HUES6 (cell line): ENCODE data around the gene HSPG2.
"Not testable (repeated sequence)": the region's sequence is repeated elsewhere in the genome, so short reads cannot be mapped to it uniquely, and the experiment has no call there.

Experiments used
- H3K27ac ChIP-seq: 2 replicates; pipeline ENCODE4 v1.7.0; 2013; ENCODE audit warnings: low read depth, mild to moderate bottlenecking, low read length, inconsistent platforms
- H3K27me3 ChIP-seq: 2 replicates; pipeline ENCODE4 v1.6.1; 2013; ENCODE audit warnings: low read length; ENCODE audit not compliant: control insufficient read depth, insufficient read depth
- H3K36me3 ChIP-seq: 2 replicates; pipeline ENCODE4 v1.6.1; 2013; ENCODE audit warnings: low read length; ENCODE audit not compliant: control insufficient read depth, insufficient read depth
- H3K4me1 ChIP-seq: 2 replicates; pipeline ENCODE4 v1.6.1; 2013; ENCODE audit warnings: low read length; ENCODE audit not compliant: control insufficient read depth, insufficient read depth
- H3K4me3 ChIP-seq: 2 replicates; pipeline ENCODE4 v1.5.1; 2013; ENCODE audit warnings: low read depth, low read length
- H3K9ac ChIP-seq: one replicate; pipeline ENCODE4 v1.6.1; 2013; ENCODE audit warnings: mild to moderate bottlenecking, low read length
- H3K9me3 ChIP-seq: 2 replicates; pipeline ENCODE4 v1.6.1; 2013; ENCODE audit warnings: low read depth, low read length; ENCODE audit not compliant: control insufficient read depth, insufficient read depth

Gene HSPG2

DNA sequence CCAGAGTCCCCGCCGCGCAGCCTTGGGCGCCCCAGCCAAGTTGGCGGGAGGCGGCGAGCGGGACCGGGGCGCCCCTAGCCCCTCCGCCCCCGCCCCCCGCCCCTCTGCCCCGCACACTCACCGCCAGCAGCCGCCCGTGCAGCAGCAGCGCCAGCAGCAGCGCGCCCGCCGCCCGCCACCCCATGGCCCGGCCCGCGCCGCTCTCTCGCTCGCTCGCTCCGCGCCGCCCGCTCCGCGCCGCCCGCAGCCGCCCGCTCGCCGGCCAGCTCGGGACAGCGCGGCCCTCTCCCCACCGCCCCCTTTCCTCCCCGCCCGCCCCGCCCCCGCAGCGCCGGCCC is at the start of gene HSPG2:
Gene HSPG2, minus strand, starts transcription at position 277 of the 338 bp plus-strand sequence. Its CDS starts 93 bp downstream, at position 184.
- peak within 1 kb of the TSS; percentile 70 for H3K9ac ChIP-seq
- no peak within 1 kb of the TSS for H3K27ac ChIP-seq
- peaks cover 36% of the 10 kb centered on the region for H3K4me1 ChIP-seq

DNA sequence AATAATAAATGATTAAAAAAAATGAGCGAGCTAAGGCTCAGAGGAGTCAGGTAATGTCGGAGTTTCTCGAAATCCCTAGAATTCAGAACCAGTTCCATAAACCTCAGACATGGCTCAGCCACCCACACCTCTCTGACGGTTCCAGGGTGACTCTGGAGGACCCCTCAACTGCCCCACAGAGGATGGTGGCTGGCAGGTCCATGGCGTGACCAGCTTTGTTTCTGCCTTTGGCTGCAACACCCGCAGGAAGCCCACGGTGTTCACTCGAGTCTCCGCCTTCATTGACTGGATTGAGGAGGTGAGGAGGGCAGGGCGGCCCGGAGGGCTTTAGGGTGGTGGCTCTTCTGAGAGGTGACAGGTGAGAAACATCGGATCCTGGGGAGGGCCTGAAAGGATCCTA is 49.3 kb upstream of the HSPG2 start:
- H3K9ac ChIP-seq, H3K27ac ChIP-seq, H3K27me3 ChIP-seq, H3K4me3 ChIP-seq, H3K36me3 ChIP-seq, H3K9me3 ChIP-seq, H3K4me1 ChIP-seq: not testable (repeated sequence)

More for the DNA sequence above, at the start of gene HSPG2:
- Histone ChIP-seq H3K27me3 (no peaks in the 10 kb centered on the region), H3K36me3 (no peaks in the 10 kb centered on the region), H3K4me3 (peak within 1 kb of the TSS; percentile 70), H3K9me3 (no peaks in the 10 kb centered on the region)

DNA sequence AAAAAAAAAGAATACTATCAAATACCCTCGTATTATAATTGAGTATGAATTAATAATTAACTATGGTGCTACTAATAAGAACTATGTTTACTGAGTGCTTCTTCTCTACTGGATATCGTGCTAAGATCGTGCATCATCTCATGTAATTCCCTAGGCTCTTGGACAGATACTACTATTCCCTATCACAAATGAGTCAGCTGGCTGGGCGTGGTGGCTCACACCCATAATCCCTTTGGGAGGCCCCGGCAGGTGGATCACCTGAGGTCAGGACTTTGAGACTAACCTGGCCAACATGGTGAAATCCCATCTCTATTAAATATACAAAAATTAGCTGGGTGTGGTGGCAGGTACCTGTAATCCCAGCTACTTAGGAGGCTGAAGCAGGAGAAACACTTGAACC is 48.8 kb upstream of the HSPG2 start:
- H3K4me3 ChIP-seq, H3K27ac ChIP-seq, H3K4me1 ChIP-seq, H3K9me3 ChIP-seq, H3K36me3 ChIP-seq, H3K27me3 ChIP-seq, H3K9ac ChIP-seq: not testable (repeated sequence)

DNA sequence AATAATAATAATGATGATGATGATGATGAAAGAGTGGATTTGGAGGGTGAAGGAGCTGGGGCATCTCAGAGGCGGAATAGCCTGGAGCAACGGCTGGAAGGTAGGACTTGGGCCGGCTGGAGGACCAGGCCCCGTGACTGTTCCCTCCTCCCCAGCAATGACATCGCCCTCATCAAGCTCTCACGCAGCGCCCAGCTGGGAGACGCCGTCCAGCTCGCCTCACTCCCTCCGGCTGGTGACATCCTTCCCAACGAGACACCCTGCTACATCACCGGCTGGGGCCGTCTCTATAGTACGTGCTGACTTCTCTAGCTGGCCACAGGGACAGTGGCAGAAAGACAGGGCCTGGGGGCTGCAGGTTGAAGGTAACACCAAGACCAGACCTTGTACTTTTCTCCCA is 46.4 kb upstream of the HSPG2 start:
- H3K36me3 ChIP-seq, H3K27ac ChIP-seq, H3K4me3 ChIP-seq, H3K27me3 ChIP-seq, H3K9ac ChIP-seq, H3K4me1 ChIP-seq, H3K9me3 ChIP-seq: not testable (repeated sequence)

DNA sequence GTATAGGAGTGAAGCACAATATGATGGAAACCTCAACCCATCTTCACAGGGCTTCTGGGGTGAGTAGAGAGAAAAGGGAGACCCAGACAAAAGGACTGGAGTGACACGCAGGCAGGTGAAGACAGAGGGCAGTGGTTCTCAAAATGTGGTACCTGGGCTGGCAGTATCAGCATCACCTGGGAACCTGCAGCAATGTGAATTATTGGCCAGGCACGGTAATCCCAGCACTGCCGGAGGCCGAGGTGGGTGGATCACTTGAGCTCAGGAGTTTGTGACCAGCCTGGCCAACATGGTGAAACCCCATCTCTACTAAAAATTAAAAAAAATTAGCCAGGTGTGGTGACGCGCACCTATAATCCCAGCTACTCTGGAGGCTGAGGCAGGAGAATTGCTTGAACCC is 45.0 kb upstream of the HSPG2 start:
- H3K4me3 ChIP-seq, H3K27ac ChIP-seq, H3K27me3 ChIP-seq, H3K9ac ChIP-seq, H3K9me3 ChIP-seq, H3K4me1 ChIP-seq, H3K36me3 ChIP-seq: not testable (repeated sequence)

DNA sequence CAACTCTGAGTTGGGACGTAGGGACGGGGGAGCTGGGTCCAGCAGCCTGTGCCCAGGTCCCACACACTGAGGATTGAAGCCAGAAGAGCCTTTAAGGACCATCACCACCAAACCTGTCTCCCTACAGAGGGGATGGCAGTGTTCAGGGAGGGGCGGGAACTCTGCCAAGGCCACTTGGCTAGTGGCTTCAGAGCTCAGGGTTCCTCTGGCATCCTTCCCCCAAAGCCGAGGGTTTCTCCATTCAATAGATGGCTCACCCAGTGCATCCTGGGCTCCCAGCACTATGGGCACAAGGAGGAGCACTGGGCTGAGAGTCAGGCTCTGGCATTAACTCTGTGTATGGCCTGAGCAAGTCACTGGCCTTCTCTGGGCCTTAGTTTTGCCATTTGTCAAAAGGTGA is 44.1 kb upstream of the HSPG2 start:
- not testable (repeated sequence) for H3K36me3 ChIP-seq, H3K27me3 ChIP-seq, H3K27ac ChIP-seq, H3K4me1 ChIP-seq, H3K9me3 ChIP-seq, H3K4me3 ChIP-seq, H3K9ac ChIP-seq

DNA sequence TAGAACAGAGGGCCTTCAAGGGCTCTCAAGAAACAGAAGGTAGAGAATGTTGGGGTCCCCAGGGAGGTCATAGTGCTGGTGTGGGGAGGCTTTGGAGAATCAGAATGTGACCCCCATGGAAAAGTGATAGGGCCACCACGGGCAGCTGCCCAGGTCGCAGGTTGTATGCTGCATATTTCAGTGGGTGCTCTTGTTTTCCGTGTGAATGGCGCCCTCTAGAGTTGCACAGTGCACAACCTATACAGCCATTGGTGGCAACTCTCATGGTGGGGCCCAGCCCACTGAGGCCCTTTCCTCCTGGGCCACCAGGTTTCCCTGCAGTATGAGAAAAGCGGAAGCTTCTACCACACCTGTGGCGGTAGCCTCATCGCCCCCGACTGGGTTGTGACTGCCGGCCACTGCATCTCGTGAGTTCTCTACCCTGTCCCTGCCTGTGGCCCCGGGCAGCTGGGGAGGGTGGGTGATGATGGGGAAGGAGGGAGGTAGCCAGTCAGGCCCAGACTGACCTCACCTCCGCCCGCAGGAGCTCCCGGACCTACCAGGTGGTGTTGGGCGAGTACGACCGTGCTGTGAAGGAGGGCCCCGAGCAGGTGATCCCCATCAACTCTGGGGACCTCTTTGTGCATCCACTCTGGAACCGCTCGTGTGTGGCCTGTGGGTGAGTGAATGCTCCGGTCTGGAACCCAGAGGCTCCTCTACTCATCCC is 43.6 kb upstream of the HSPG2 start:
- H3K27ac ChIP-seq, H3K9me3 ChIP-seq, H3K9ac ChIP-seq: not testable (repeated sequence)

DNA sequence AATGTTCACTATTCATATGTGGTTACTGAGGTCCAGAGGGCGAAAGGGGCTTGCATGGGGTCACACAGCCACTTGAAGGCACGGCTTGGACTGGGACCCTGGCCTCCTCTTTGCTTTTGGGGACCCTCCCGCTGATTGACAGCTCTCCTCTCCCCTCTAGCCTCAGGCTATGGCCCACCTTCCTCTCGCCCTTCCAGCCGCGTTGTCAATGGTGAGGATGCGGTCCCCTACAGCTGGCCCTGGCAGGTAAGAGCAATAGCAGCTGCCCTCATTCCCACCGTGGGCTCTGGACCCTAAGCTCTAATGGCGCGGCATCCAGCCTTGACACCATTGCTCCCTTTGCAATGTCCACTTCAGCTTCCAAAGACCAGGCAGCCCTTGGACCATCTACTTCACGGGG is 41.1 kb upstream of the HSPG2 start:
- H3K36me3 ChIP-seq, H3K27ac ChIP-seq, H3K4me1 ChIP-seq, H3K4me3 ChIP-seq, H3K9ac ChIP-seq, H3K27me3 ChIP-seq, H3K9me3 ChIP-seq: not testable (repeated sequence)

More for the DNA sequence above, 43.6 kb upstream of the HSPG2 start:
- not testable (repeated sequence) for H3K4me3 ChIP-seq, H3K27me3 ChIP-seq, H3K36me3 ChIP-seq, H3K4me1 ChIP-seq

DNA sequence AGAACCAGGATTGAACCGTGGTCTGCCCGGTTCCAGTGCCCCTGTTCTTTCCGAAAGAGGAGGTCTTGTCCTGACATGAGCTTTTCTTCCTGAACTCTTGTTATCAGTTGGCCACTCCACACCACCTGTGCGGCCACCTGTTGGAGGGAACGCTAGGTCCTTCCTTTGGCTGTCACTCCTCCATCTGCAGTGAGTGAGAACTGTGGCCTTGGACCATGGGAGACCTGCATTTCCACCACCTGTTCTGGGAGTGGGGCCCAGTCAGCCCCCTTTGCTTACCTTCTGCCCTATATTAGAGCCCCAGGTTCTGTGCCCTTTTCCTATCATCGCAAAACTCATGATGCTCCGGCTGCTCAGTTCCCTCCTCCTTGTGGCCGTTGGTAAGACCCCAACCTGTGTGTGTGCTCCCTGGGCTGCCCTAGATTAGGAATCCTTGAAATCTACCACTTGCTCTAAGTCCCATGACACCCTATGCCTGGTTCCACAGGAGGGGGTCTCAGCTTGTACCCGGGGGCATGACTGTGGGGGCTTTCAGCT is 39.7 kb upstream of the HSPG2 start, which contains the start of gene CELA3B:
Gene CELA3B, plus strand, starts transcription at position 320 of the 537 bp plus-strand sequence. Its CDS starts 18 bp downstream, at position 338.
- not testable (repeated sequence) for H3K9ac ChIP-seq, H3K4me3 ChIP-seq, H3K27ac ChIP-seq, H3K27me3 ChIP-seq, H3K4me1 ChIP-seq, H3K36me3 ChIP-seq, H3K9me3 ChIP-seq

DNA sequence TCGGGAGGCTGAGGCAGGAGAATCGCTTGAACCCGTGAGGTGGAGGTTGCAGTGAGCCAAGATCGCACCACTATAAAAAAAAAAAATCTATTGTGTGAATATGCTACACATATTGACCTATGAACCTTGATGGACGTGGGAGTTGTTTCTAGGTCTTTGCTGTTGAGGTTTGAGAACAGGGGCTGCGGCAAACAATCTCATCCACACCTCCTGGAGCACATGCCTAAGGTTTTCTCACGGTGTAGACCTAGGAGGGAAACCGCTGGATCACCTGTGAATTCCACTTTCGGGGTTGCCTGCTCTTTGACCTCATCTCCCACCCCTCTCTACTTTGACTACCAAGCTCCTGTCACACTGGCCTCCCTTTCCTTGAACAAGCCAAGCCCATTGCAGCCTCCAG is 38.2 kb upstream of the HSPG2 start:
- not testable (repeated sequence) for H3K27me3 ChIP-seq, H3K4me1 ChIP-seq, H3K27ac ChIP-seq, H3K36me3 ChIP-seq, H3K9ac ChIP-seq, H3K4me3 ChIP-seq, H3K9me3 ChIP-seq

DNA sequence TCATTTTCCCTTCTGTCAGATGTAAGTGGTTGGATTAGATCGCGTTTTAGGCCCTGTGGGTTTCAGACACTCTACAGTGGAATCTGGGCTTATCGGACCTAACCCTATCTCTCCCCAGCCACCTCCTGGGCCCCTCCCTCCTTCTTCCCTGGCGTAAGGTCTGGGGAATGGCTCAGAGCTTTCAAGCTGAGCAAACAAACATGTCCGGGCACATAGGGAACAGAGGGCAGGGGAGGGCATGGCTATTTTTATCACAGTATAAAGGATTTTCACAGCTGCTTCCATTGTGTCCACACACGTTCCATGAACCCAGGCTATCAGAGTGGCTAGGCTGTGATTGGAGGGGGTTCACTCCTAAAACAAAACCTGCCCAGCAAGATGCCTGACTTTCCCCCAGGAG is 37.6 kb upstream of the HSPG2 start:
- H3K9me3 ChIP-seq, H3K27me3 ChIP-seq, H3K27ac ChIP-seq, H3K4me1 ChIP-seq, H3K36me3 ChIP-seq, H3K9ac ChIP-seq, H3K4me3 ChIP-seq: not testable (repeated sequence)

DNA sequence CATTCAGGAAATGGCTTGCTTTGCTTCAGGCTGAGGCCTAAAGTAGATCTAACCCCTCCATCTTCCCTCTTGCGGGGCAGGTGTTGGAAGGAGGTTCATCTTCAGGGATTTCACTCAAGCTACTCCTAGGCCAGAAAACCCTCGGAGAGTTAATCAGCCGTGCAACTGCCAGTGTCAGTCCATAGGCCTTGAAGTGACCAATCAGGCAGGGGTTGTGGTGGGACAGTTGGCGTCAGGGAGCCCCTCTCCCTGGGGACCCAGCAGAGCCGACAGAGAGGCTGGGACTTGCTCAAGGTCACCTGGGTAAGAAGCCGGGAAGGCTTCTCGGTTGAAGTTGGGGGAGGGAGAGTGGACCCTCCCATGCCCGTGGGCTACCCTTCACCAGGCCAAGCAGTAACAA is 36.8 kb upstream of the HSPG2 start:
- H3K9ac ChIP-seq = not testable (repeated sequence)

More for the DNA sequence above, 36.8 kb upstream of the HSPG2 start:
- not testable (repeated sequence) for H3K27me3 ChIP-seq, H3K4me3 ChIP-seq, H3K36me3 ChIP-seq, H3K9me3 ChIP-seq, H3K27ac ChIP-seq, H3K4me1 ChIP-seq
